ENCODE results near the gene SUZ12.
"Not testable (repeated sequence)": the region's sequence is repeated elsewhere in the genome, so short reads cannot be mapped to it uniquely, and the experiment has no call there.

The SUZ12 gene

GRCh38 chr17:32019228-32019627 lies 82.4 kb downstream of the SUZ12 start:
- no peak for DNase-seq

GRCh38 chr17:32020943-32021614 lies 84.3 kb downstream of the SUZ12 start:
- in situ Hi-C loops (cut with HindIII; ENCODE audit: low pct_ligation_motif_present, low sequenced_read_pairs) = loop anchor here (25.0 kb wide), 1 partner anchor 116 kb away; the partner anchor contains the start of gene RHOT1
- H3K27ac ChIP-seq = no peak overlapping the region
- H3K4me3 ChIP-seq (ENCODE audit: low read depth, low read length) = no peak overlapping the region
- TF ChIP-seq CTCF (IDR thresholded peaks at IDR 0.05; ENCODE audit: low read depth, low read length, missing control alignments) = no peak
- H3K36me3 ChIP-seq (replicated peaks) = peaks cover 2% of the 10 kb centered on the region
- no peak for DNase-seq
- H3K27me3 ChIP-seq (replicated peaks) = no peaks in the 10 kb centered on the region

More at GRCh38 chr17:32019228-32019627, 82.4 kb downstream of the SUZ12 start:
- in situ Hi-C loops (cut with HindIII; ENCODE audit: low pct_ligation_motif_present, low sequenced_read_pairs) = loop anchor here (25.0 kb wide), 1 partner anchor 118 kb away; the partner anchor contains the start of gene RHOT1
- Histone ChIP-seq H3K27me3 (replicated peaks) (no peaks in the 10 kb centered on the region), H3K27ac (no peak overlapping the region), H3K4me3 (ENCODE audit: low read depth, low read length) (no peak overlapping the region), H3K36me3 (replicated peaks) (peaks cover 2% of the 10 kb centered on the region)
- no peak for TF ChIP-seq CTCF (IDR thresholded peaks at IDR 0.05; ENCODE audit: low read depth, low read length, missing control alignments)

DNA sequence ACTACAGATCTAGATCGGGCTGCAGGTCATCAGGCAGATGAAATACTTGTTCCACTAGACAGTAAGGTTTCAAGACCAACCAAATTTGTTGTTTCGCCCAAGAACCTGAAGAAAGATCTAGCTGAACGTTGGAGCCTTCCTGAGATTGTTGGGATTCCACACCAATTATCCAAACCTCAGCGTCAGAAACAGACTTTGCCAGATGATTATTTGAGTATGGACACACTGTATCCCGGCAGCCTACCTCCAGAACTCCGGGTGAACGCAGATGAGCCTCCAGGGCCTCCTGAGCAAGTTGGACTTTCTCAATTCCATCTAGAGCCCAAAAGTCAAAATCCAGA lies 84.8 kb downstream of the SUZ12 start:
- in situ Hi-C loops (cut with HindIII; ENCODE audit: low pct_ligation_motif_present, low sequenced_read_pairs) = loop anchor here (25.0 kb wide), 1 partner anchor 116 kb away; the partner anchor contains the start of gene RHOT1

GRCh38 chr17:32022554-32022953 lies 85.7 kb downstream of the SUZ12 start:
- not testable (repeated sequence) for H3K27me3 ChIP-seq (replicated peaks); H3K4me3 ChIP-seq (ENCODE audit: low read depth, low read length); DNase-seq; H3K36me3 ChIP-seq (replicated peaks); H3K27ac ChIP-seq
- in situ Hi-C loops (cut with HindIII; ENCODE audit: low pct_ligation_motif_present, low sequenced_read_pairs) = loop anchor here (25.0 kb wide), 1 partner anchor 115 kb away; the partner anchor contains the start of gene RHOT1

More for the DNA sequence above, 84.8 kb downstream of the SUZ12 start:
- no peak for DNase-seq
- Histone ChIP-seq H3K36me3 (replicated peaks) (peaks cover 2% of the 10 kb centered on the region), H3K27ac (no peak overlapping the region), H3K4me3 (ENCODE audit: low read depth, low read length) (no peak overlapping the region), H3K27me3 (replicated peaks) (no peaks in the 10 kb centered on the region)
- TF ChIP-seq CTCF (IDR thresholded peaks at IDR 0.05; ENCODE audit: low read depth, low read length, missing control alignments) = no peak

DNA sequence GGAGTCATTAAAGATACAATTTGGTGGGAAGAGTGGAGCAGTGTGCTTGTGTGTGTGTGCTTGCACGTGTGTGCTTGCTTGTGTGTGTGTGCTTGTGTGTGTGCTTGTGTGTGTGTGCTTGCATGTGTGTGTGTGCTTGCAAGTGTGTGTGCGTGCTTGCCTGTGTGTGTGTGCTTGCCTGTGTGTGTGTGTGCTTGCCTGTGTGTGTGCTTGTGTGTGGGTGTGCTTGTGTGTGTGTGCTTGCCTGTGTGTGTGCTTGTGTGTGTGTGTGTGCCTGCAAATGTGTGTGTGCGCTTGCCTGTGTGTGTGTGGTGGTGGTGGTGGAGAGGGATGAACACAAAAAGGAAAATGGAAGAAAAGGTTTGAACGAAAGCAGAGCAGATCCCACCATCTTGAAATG lies 90.5 kb downstream of the SUZ12 start:
- H3K36me3 ChIP-seq (replicated peaks); H3K27me3 ChIP-seq (replicated peaks); in situ Hi-C loops (cut with HindIII; ENCODE audit: low pct_ligation_motif_present, low sequenced_read_pairs); H3K4me3 ChIP-seq (ENCODE audit: low read depth, low read length); H3K27ac ChIP-seq; DNase-seq: not testable (repeated sequence)

DNA sequence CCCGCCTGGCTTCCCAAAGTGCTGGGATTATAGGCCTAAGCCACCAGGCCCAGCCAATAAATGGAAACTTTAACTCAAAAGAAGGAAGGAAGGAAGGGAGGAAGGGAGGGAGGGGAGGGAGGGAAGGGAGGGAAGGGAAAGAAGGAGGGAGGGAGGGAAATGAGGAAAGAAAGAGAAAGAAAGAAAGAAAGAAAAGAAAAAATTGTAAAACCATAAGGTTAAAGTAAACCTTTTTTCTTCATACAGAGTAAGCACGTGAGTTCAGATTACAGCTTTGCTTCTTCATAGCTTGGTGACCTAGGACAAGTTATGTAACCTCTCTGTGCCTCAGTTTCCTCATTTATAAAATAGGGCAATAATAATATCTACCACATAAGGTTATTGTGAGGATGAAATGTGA lies 96.4 kb downstream of the SUZ12 start:
- in situ Hi-C loops (cut with HindIII; ENCODE audit: low pct_ligation_motif_present, low sequenced_read_pairs) = no loop called here

GRCh38 chr17:32033812-32034211 lies 97.0 kb downstream of the SUZ12 start:
- H3K36me3 ChIP-seq (replicated peaks) = peaks cover 11% of the 10 kb centered on the region
- DNase-seq; H3K4me3 ChIP-seq (ENCODE audit: low read depth, low read length); H3K27me3 ChIP-seq (replicated peaks); in situ Hi-C loops (cut with HindIII; ENCODE audit: low pct_ligation_motif_present, low sequenced_read_pairs); H3K27ac ChIP-seq: not testable (repeated sequence)

More for the DNA sequence above, 96.4 kb downstream of the SUZ12 start:
- peaks cover 11% of the 10 kb centered on the region for H3K36me3 ChIP-seq (replicated peaks)
- no peak for DNase-seq
- no peak overlapping the region for H3K27ac ChIP-seq
- TF ChIP-seq CTCF (IDR thresholded peaks at IDR 0.05; ENCODE audit: low read depth, low read length, missing control alignments) = no peak
- no peaks in the 10 kb centered on the region for H3K27me3 ChIP-seq (replicated peaks)
- H3K4me3 ChIP-seq (ENCODE audit: low read depth, low read length) = no peak overlapping the region

- H3K4me3 ChIP-seq (ENCODE audit: low read depth, low read length); in situ Hi-C loops (cut with HindIII; ENCODE audit: low pct_ligation_motif_present, low sequenced_read_pairs); H3K36me3 ChIP-seq (replicated peaks); H3K27me3 ChIP-seq (replicated peaks); H3K27ac ChIP-seq; DNase-seq: not testable (repeated sequence)
Measured at GRCh38 chr17:32040246-32040645, 103.4 kb downstream of the SUZ12 start.

DNA sequence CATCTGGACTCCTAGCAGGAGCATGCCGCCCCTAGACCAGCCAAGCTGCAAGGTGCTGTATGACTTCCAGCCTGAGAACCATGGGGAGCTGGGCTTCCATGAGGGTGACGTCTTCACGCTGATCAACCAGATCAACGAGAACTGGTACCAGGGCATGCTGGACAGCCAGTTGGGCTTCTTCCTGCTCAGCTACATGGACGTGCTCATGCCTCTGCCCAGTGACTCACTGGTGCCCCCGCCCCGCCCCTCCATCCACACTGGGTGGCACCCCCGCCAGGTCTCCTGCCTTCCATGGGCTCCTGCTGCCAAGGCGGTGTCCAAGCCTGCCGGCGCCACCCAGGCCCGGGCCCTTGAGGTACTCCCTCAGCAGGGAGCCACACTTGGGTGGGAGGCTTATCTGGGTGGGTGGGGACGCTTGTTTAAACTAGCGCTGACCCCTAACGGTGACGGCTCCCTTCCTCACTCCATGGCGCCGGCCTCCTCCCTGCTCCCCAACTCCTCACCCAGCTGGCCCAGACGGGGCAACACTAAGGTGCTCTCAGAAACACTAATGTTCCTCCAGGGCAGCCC lies 104.6 kb downstream of the SUZ12 start:
- H3K4me3 ChIP-seq (ENCODE audit: low read depth, low read length); DNase-seq; H3K36me3 ChIP-seq (replicated peaks); H3K27ac ChIP-seq; H3K27me3 ChIP-seq (replicated peaks); in situ Hi-C loops (cut with HindIII; ENCODE audit: low pct_ligation_motif_present, low sequenced_read_pairs): not testable (repeated sequence)

- H3K4me3 ChIP-seq (ENCODE audit: low read depth, low read length); H3K27ac ChIP-seq; H3K27me3 ChIP-seq (replicated peaks); DNase-seq; H3K36me3 ChIP-seq (replicated peaks); in situ Hi-C loops (cut with HindIII; ENCODE audit: low pct_ligation_motif_present, low sequenced_read_pairs): not testable (repeated sequence)
Measured at GRCh38 chr17:32042266-32042665, 105.5 kb downstream of the SUZ12 start.

Data from brain microvascular endothelial cell (primary cell).